Esophagus squamous epithelium (tissue), 4 donors: ENCODE results near the gene NMU.

ENCODE experiments used
- POLR2A ChIP-seq, 4 donors: fragments of 450-650 bp; IDR thresholded peaks; one replicate each; pipeline ENCODE4 v1.6.1; 2017; ENCODE audit warnings: antibody characterized with exemption in 4 of 4, mild to moderate bottlenecking in 4 of 4, moderate library complexity in 3 of 4
- TF ChIP-seq, protein P1 (sequence below), 6 experiments: fragments of 450-650 bp in 4 of 6; fragments of 200-600 bp in 2 of 6; sonication (generic) in 2 of 6; IDR thresholded peaks; one replicate each; pipeline ENCODE4 v1.5.1; 2016 to 2019; ENCODE audit warnings: antibody characterized with exemption in 6 of 6, mild to moderate bottlenecking in 4 of 6, moderate library complexity in 4 of 6

DNA sequence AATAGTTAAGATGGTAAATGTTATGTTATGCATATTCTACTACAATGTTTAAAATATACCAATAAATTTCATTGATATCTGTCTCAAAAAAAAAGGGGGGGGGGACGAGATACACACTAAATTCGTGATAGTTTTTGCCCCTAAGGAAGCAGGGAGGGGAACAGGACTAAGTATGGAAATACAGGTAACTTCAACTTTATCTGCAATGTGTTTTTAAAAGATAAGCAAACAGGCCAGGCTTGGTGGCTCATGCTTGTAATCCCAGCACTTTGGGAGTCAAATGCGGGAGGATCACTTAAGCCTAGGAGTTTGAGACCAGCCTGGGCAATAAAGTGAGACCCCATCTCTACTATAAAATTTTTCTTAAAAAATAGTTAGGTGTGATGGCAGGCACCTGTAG lies 76.0 kb downstream of the NMU start:
- TF ChIP-seq, protein P1, sequence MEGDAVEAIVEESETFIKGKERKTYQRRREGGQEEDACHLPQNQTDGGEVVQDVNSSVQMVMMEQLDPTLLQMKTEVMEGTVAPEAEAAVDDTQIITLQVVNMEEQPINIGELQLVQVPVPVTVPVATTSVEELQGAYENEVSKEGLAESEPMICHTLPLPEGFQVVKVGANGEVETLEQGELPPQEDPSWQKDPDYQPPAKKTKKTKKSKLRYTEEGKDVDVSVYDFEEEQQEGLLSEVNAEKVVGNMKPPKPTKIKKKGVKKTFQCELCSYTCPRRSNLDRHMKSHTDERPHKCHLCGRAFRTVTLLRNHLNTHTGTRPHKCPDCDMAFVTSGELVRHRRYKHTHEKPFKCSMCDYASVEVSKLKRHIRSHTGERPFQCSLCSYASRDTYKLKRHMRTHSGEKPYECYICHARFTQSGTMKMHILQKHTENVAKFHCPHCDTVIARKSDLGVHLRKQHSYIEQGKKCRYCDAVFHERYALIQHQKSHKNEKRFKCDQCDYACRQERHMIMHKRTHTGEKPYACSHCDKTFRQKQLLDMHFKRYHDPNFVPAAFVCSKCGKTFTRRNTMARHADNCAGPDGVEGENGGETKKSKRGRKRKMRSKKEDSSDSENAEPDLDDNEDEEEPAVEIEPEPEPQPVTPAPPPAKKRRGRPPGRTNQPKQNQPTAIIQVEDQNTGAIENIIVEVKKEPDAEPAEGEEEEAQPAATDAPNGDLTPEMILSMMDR (IDR thresholded peaks at IDR 0.05) = no peak
- TF ChIP-seq POLR2A (IDR thresholded peaks at IDR 0.05) = no peak
